IMR-90 (cell line): ENCODE data around the gene RRM1. TPM values are rescaled to one million over a fixed set of nuclear protein-coding genes. Genes with fewer than 3 reads are reported as not detected.
"Not testable (repeated sequence)": the region's sequence is repeated elsewhere in the genome, so short reads cannot be mapped to it uniquely, and the experiment has no call there.

Source experiments
- ATAC-seq: fragments of 200-7000 bp; cut with Tn5 transposase; 2 replicates; pipeline ENCODE4 v1.9.1; 2020; ENCODE audit warnings: low read depth, mild to moderate bottlenecking, moderate library complexity
- BruUV-seq: library from RNA; stranded (reverse); fragments of 400-500 nt; replicated peaks from 2 replicates; lab custom pipeline; 2021; lab: Mats Ljungman, UMichigan
- CTCF ChIA-PET: fragments of 300-600 bp; formaldehyde crosslinking; extraction: SDS; loops from one replicate; lab custom pipeline; 2021; ENCODE audit warnings: antibody characterized with exemption; lab: Yijun Ruan, JAX
- POLR2A ChIA-PET: fragments of 300-600 bp; sonication (Branson Sonifier 250); formaldehyde crosslinking; loops from one replicate; lab custom pipeline; 2022; ENCODE audit warnings: antibody characterized with exemption; ENCODE audit not compliant: unreplicated experiment; lab: Charles Lee
- DNase-seq: peaks from one replicate; pipeline ENCODE4 v3.0.0; 2013
- H2AFZ ChIP-seq: replicated peaks from 2 replicates; pipeline ENCODE3; 2013; ENCODE audit warnings: low read length, mild to moderate bottlenecking; ENCODE audit not compliant: poor library complexity
- H2AK5ac ChIP-seq: 2 replicates; pipeline ENCODE4 v1.6.1; 2013; ENCODE audit warnings: low read depth, low read length, inconsistent platforms
- H2AK9ac ChIP-seq: replicated peaks from 2 replicates; pipeline ENCODE3; 2013; ENCODE audit warnings: mild to moderate bottlenecking, low read depth, low read length, moderate library complexity; ENCODE audit not compliant: poor library complexity
- H2BK120ac ChIP-seq: 2 replicates; pipeline ENCODE4 v1.6.1; 2013; ENCODE audit warnings: low read depth, low read length, inconsistent platforms
- H2BK15ac ChIP-seq: 3 replicates; pipeline ENCODE4 v1.6.1; 2013; ENCODE audit warnings: low read depth, low read length, inconsistent platforms
- H2BK20ac ChIP-seq: 2 replicates; pipeline ENCODE4 v1.6.1; 2013; ENCODE audit warnings: low read depth, mild to moderate bottlenecking, inconsistent platforms, low read length, moderate library complexity
- H2BK5ac ChIP-seq: 2 replicates; pipeline ENCODE4 v1.6.1; 2013; ENCODE audit warnings: mild to moderate bottlenecking, low read depth, low read length, inconsistent platforms; ENCODE audit not compliant: poor library complexity, severe bottlenecking
- H3K14ac ChIP-seq: replicated peaks from 2 replicates; pipeline ENCODE4 v1.6.1; 2013; ENCODE audit warnings: low read depth, low read length, inconsistent platforms
- H3K18ac ChIP-seq: 2 replicates; pipeline ENCODE4 v1.6.1; 2013; ENCODE audit warnings: low read depth, low read length, control low read depth
- H3K23ac ChIP-seq: 2 replicates; pipeline ENCODE4 v1.6.1; 2013; ENCODE audit warnings: low read depth, low read length, inconsistent platforms
- H3K27ac ChIP-seq: 2 replicates; pipeline ENCODE4 v1.5.1; 2013; ENCODE audit warnings: mild to moderate bottlenecking, control low read depth, low read length; ENCODE audit not compliant: insufficient read depth
- H3K27me3 ChIP-seq: 2 replicates; pipeline ENCODE4 v1.6.1; 2013; ENCODE audit warnings: low read length; ENCODE audit not compliant: control insufficient read depth, insufficient read depth
- H3K36me3 ChIP-seq: 2 replicates; pipeline ENCODE4 v1.6.1; 2013; ENCODE audit warnings: low read length, mixed read lengths; ENCODE audit not compliant: control insufficient read depth, insufficient read depth
- H3K4ac ChIP-seq: 2 replicates; pipeline ENCODE4 v1.6.1; 2013; ENCODE audit warnings: low read depth, low read length, inconsistent platforms
- H3K4me1 ChIP-seq: 2 replicates; pipeline ENCODE4 v1.6.1; 2013; ENCODE audit warnings: low read length, mixed read lengths; ENCODE audit not compliant: control insufficient read depth, insufficient read depth
- H3K4me2 ChIP-seq: 2 replicates; pipeline ENCODE4 v1.6.1; 2013; ENCODE audit warnings: low read depth, mild to moderate bottlenecking, control low read depth, low read length, moderate library complexity
- H3K4me3 ChIP-seq: 2 replicates; pipeline ENCODE4 v1.5.1; 2013; ENCODE audit warnings: low read depth, mild to moderate bottlenecking, control low read depth, low read length, moderate library complexity; ENCODE audit not compliant: insufficient read depth
- H3K56ac ChIP-seq: 2 replicates; pipeline ENCODE4 v1.6.1; 2013; ENCODE audit warnings: low read length, inconsistent platforms; ENCODE audit not compliant: insufficient read depth; ENCODE audit errors: extremely low read depth
- H3K79me1 ChIP-seq, 2 experiments: 2 replicates each; pipeline ENCODE4 v1.6.1; 2013; ENCODE audit warnings: low read length in 2 of 2, inconsistent platforms in 1 of 2, low read depth in 1 of 2
- H3K9ac ChIP-seq: 2 replicates; pipeline ENCODE4 v1.6.1; 2013; ENCODE audit warnings: low read depth, low read length, control low read depth
- H3K9me1 ChIP-seq: 2 replicates; pipeline ENCODE4 v1.6.1; 2013; ENCODE audit warnings: low read length, inconsistent platforms; ENCODE audit not compliant: insufficient read depth
- H3K9me3 ChIP-seq: 2 replicates; pipeline ENCODE4 v1.6.1; 2013; ENCODE audit warnings: low read length; ENCODE audit not compliant: control insufficient read depth, insufficient read depth
- H4K20me1 ChIP-seq: 2 replicates; pipeline ENCODE4 v1.6.1; 2013; ENCODE audit warnings: low read length, inconsistent platforms; ENCODE audit not compliant: insufficient read depth
- H4K5ac ChIP-seq: 2 replicates; pipeline ENCODE4 v1.6.1; 2013; ENCODE audit warnings: mild to moderate bottlenecking, low read depth, low read length, control low read depth
- H4K8ac ChIP-seq, 2 experiments: 2 replicates each; pipeline ENCODE4 v1.6.1; 2013; ENCODE audit warnings: low read depth in 2 of 2, low read length in 2 of 2, control low read depth in 1 of 2, inconsistent platforms in 1 of 2
- H4K91ac ChIP-seq: 2 replicates; pipeline ENCODE4 v1.6.1; 2013; ENCODE audit warnings: low read depth, low read length, inconsistent platforms; ENCODE audit not compliant: insufficient read depth
- BHLHE40 ChIP-seq: fragments of 150-350 bp; IDR thresholded peaks from 2 replicates; pipeline ENCODE4 v1.6.1; 2016; ENCODE audit warnings: mild to moderate bottlenecking, low read depth, low read length
- CEBPB ChIP-seq: IDR thresholded peaks from 2 replicates; pipeline ENCODE4 v1.6.1; 2012; ENCODE audit warnings: low read depth, low read length, improper control_type of control experiment
- CHD1 ChIP-seq: IDR thresholded peaks from 2 replicates; pipeline ENCODE4 v1.6.1; 2012; ENCODE audit warnings: low read depth, low read length, improper control_type of control experiment
- RAD21 ChIP-seq: IDR thresholded peaks from 2 replicates; pipeline ENCODE4 v1.6.1; 2012; ENCODE audit warnings: low read length, improper control_type of control experiment
- WGBS, 2 experiments: methylation state at CpG; one replicate each; pipeline versions ENCODE4 v1.1.5 to v1.1.7; 2013; ENCODE audit warnings: missing lambda C conversion rate in 2 of 2; ENCODE audit not compliant: insufficient read length in 1 of 2; ENCODE audit errors: extremely low coverage in 2 of 2; 5-methylcytosine and 5-hydroxymethylcytosine counted together
- dilution Hi-C: fragments of 300-500 bp; cut with HindIII; formaldehyde crosslinking; loops from one replicate; pipeline ENCODE4 v1.14.3; 2018; ENCODE audit warnings: low sequenced_read_pairs; ENCODE audit not compliant: unreplicated experiment
- in situ Hi-C: fragments of 300-500 bp; cut with MboI; formaldehyde crosslinking; loops from 3 replicates; pipeline ENCODE4 v1.14.3; 2019; ENCODE audit warnings: low sequenced_read_pairs, inconsistent platforms, mixed read lengths
- intact Hi-C: fragments of 100-400 bp; cut with micrococcal nuclease; formaldehyde crosslinking; loops from 2 replicates; pipeline ENCODE4 v1.10.0; 2022
- polyA plus RNA-seq, 3 experiments: library from polyadenylated mRNA; depleted of rRNA; stranded (reverse); fragments of >200 nt; gene quantifications; 2 replicates each; pipeline ENCODE4 v1.2.3, GENCODE V29; 2012; ENCODE audit warnings: low replicate concordance in 1 of 3
- total RNA-seq: library from RNA; depleted of rRNA; stranded (reverse); fragments of >200 nt; gene quantifications from 2 replicates; pipeline ENCODE4 v1.2.3, GENCODE V29; 2012

RRM1 gene
- total and polyA plus RNA-seq, 2 of the 4 experiments (the other 2 are of a cell fraction), result 55.1 to 183 TPM

- H3K4me2 ChIP-seq, result no peak overlapping the region
- no TSS peak for BruUV-seq
- no peak overlapping the region for H3K9ac ChIP-seq
- DNase-seq, result no peak
- H2AK5ac ChIP-seq, result no peak overlapping the region
- no peaks in the 10 kb centered on the region for H3K36me3 ChIP-seq
- H3K14ac ChIP-seq, result no peak overlapping the region
- POLR2A ChIA-PET, result no interaction called here
- dilution Hi-C loops, result no loop called here
- H4K5ac ChIP-seq, result no peak overlapping the region
- H3K23ac ChIP-seq, result no peak overlapping the region
- H2AK9ac ChIP-seq, result no peak overlapping the region
- H2BK5ac ChIP-seq, result no peak overlapping the region
- H3K79me1 ChIP-seq, result no peaks in the 10 kb centered on the region
- H4K91ac ChIP-seq, result no peak overlapping the region
- no peaks in the 10 kb centered on the region; the same call in 1 of the 2 replicates for H3K27me3 ChIP-seq
- no peak overlapping the region for H3K4ac ChIP-seq
- intact Hi-C loops, result no loop called here
- no peak overlapping the region for H4K8ac ChIP-seq
- no peak overlapping the region for H2BK15ac ChIP-seq
- H2BK20ac ChIP-seq, result no peak overlapping the region
- no peaks in the 10 kb centered on the region for H4K20me1 ChIP-seq
- no peak for ATAC-seq
- H3K9me1 ChIP-seq, result no peaks in the 10 kb centered on the region
- H3K4me1 ChIP-seq, result no peaks in the 10 kb centered on the region
- H2AFZ ChIP-seq, result no peak overlapping the region
- H2BK120ac ChIP-seq, result no peak overlapping the region
- H3K27ac ChIP-seq, result no peak overlapping the region
- CTCF ChIA-PET, result interaction anchor here (1.0 kb wide), 1 partner anchor 339 kb away, joined by 3 read pairs; no protein-coding TSS in a partner anchor
- in situ Hi-C loops, result no loop called here
- no peak for TF ChIP-seq RAD21
- no peak for TF ChIP-seq CHD1
- TF ChIP-seq CEBPB, result no peak
- no peak for TF ChIP-seq BHLHE40
- no peaks in the 10 kb centered on the region for H3K9me3 ChIP-seq
- no peak overlapping the region for H3K18ac ChIP-seq
- no peak overlapping the region for H3K56ac ChIP-seq
- H3K4me3 ChIP-seq, result no peak overlapping the region
Measured at GRCh38 chr11:4156571-4156970, 62.0 kb downstream of the RRM1 start.

GRCh38 chr11:4158818-4159217 is 64.2 kb downstream of the RRM1 start:
- not testable (repeated sequence) for ATAC-seq

More at GRCh38 chr11:4158818-4159217, 64.2 kb downstream of the RRM1 start:
- H4K91ac ChIP-seq, H4K5ac ChIP-seq, H3K9ac ChIP-seq, H3K9me1 ChIP-seq, POLR2A ChIA-PET, BruUV-seq, DNase-seq, H2BK20ac ChIP-seq, H4K20me1 ChIP-seq, H3K36me3 ChIP-seq, H3K27me3 ChIP-seq, H3K27ac ChIP-seq, H2AFZ ChIP-seq, H2BK15ac ChIP-seq, H3K4me2 ChIP-seq, H3K4me3 ChIP-seq, CTCF ChIA-PET, H3K56ac ChIP-seq, in situ Hi-C loops, H2AK9ac ChIP-seq, H3K9me3 ChIP-seq, dilution Hi-C loops, H3K4ac ChIP-seq, H3K79me1 ChIP-seq, H3K4me1 ChIP-seq, H4K8ac ChIP-seq, H2AK5ac ChIP-seq, H2BK120ac ChIP-seq, H3K23ac ChIP-seq, intact Hi-C loops, H2BK5ac ChIP-seq, H3K14ac ChIP-seq, H3K18ac ChIP-seq: not testable (repeated sequence)
- no CpG with 5 or more reads among the region's 1 CpG for WGBS, 2 experiments
